Activated CD4-positive, alpha-beta T cell treated with anti-CD3 and anti-CD28 coated beads, Interleukin-2, Interleukin-6, amounts not matched to agents 100 ng/mL and 50 ng/mL, durations not matched to agents 16 hours and 8 hours (primary cell): Measurements from ENCODE around the gene ZNF81.
"Not testable (repeated sequence)": the region's sequence is repeated elsewhere in the genome, so short reads cannot be mapped to it uniquely, and the experiment has no call there.

Source experiments
- DNase-seq: peaks from one replicate; pipeline ENCODE4 v3.0.0-alpha.2; 2020

The ZNF81 gene

GRCh38 chrX:47936940-47937317 lies 100.2 kb downstream of the ZNF81 start:
- DNase-seq = no peak

- no peak for DNase-seq
Observed at GRCh38 chrX:47940448-47940847, 103.7 kb downstream of the ZNF81 start.

DNA sequence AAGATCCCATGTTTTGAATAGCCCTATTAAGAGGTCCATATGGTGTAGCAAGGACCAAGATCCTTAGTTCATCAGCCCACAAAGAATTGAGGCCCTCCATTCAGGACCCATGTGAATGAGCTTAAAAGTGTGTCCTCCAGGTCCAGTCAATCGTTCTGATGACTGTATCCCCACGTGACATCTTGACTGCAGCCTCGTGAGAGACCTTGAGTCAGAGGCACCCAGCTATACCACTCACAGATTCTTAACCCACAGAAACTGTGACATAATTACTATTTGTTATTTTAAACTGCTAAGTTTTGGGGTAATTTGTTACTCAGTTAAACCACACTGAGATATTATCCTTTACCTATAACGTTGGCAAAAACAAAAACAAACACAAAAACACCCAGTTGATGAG lies 104.7 kb downstream of the ZNF81 start:
- no peak for DNase-seq

GRCh38 chrX:47955295-47955694 lies 118.6 kb downstream of the ZNF81 start:
- DNase-seq = not testable (repeated sequence)

- no peak for DNase-seq
Observed at GRCh38 chrX:47956016-47956415, 119.3 kb downstream of the ZNF81 start.

- not testable (repeated sequence) for DNase-seq
Observed at GRCh38 chrX:47958206-47958605, 121.5 kb downstream of the ZNF81 start.

DNA sequence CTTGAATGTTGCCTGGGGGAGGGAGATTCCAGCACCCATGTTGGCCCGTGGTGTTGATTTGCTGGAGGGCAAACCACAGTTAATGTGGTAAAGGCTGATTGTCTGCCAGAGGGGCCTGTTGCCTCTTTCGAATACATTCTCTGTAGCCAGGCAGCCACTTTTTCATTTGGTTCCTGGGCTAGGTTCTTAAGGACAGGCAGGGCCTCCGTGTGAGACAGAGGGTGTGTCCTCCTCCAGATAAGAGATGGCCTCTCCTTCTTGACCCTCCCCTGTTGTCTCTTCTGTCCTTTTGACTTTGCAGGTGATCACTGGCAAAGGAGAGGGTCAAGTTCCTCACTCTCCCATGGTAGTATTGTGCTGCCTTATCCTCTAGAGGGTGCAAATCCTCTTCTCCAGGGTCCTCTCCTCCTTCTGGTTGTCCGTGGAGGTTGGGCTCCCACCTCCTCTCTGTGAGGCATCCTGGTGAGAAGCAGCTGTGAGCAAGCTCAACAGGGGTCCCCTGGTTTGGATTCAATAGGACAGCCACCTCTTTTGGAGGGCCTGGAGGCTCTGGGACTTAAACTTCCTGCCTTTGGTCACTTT lies 122.2 kb downstream of the ZNF81 start:
- peak; percentile 1 for DNase-seq

DNA sequence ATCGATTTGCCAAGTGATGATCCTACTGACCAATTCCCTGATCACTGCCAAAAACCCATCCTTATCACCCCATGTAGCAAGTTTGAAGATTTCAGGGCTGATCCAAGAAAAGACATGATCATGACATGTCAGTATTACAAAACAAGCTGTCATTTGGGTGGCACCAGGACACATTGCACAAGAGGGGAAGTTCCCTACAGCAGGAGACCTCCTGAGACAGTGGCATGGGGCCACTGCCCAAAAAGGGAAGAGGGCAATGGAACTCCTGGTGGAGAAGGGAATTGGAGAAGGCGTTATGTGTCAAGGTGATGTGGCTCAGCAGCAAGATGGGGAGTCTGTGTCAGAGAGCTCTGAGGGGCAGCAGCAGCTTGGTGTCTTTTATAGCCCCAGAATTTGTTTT lies 123.7 kb downstream of the ZNF81 start:
- no peak for DNase-seq

GRCh38 chrX:47961830-47962229 lies 125.1 kb downstream of the ZNF81 start:
- DNase-seq = not testable (repeated sequence)

DNA sequence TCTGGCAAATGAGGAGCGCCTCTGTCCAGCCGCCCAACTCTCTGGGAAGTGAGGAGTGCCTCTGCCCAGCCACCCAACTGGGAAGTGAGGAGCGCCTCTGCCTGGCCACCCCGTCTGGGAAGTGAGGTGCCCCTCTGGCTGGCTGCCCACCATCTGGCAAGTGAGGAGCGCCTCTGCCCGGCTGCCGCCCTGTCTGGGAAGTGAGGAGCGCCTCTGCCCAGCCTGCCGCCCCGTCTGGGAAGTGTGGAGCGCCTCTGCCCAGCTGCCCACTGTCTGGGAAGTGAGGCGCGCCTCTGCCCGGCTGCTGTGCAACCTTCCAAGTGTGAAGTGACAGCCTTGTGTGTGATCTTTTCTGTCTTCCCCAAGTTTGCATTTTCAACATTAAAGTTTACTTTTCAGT lies 128.8 kb downstream of the ZNF81 start:
- not testable (repeated sequence) for DNase-seq
